ENCODE data around the gene PON1.

PON1 gene

DNA sequence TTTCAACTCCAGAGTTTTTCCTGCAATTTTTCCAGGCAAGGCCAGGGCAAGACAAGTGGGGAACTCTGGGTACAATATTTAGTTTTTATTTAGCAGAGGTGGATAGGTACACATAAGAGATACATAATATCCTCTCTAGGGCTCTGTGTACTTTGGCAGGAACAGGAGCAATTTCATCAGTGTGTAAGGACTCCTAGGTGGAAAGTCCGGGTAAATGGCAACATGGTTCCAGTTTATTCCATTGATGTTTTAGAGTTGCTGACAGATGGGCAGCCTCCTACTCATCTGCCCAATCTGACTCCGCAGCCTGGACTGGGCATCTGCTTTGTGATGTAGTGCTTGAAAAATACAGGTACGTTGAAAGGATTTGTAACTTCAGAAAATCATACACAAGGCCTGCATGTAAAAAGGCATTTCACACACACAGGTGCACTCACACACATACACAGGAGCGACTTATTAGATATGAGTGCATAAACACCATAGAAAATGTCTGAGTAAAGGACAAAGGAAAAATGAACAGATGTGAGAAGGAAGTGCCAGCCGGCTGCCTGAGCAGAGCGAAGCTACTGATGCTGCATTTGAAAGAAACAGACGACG, 5.7 kb downstream of the PON1 start:
- H3K4me3 ChIP-seq (ENCODE audit: low read length), result no peak overlapping the region
- TF ChIP-seq, protein P1, sequence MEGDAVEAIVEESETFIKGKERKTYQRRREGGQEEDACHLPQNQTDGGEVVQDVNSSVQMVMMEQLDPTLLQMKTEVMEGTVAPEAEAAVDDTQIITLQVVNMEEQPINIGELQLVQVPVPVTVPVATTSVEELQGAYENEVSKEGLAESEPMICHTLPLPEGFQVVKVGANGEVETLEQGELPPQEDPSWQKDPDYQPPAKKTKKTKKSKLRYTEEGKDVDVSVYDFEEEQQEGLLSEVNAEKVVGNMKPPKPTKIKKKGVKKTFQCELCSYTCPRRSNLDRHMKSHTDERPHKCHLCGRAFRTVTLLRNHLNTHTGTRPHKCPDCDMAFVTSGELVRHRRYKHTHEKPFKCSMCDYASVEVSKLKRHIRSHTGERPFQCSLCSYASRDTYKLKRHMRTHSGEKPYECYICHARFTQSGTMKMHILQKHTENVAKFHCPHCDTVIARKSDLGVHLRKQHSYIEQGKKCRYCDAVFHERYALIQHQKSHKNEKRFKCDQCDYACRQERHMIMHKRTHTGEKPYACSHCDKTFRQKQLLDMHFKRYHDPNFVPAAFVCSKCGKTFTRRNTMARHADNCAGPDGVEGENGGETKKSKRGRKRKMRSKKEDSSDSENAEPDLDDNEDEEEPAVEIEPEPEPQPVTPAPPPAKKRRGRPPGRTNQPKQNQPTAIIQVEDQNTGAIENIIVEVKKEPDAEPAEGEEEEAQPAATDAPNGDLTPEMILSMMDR (conservative IDR thresholded peaks at IDR 0.05; ENCODE audit: low read length), result no peak

DNA sequence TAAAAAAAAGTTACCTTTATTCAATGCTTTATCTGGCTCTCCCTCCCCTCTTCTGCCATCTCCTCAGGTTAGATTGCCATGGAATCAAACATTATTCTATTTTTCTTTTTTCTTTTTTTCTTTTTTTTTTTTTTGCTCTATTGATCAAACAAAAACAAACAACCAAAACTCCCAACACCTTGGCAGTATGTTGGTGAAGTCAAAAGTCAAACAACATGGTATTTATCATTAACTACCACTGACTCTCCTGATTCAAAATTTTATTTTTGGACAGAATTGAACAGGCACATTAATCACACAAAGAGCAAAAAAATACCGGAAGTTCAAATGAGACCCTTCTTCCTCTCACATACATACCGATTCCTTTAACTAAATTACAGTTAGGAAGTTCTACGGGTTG, 6.4 kb downstream of the PON1 start:
- no peak overlapping the region for H3K4me3 ChIP-seq (ENCODE audit: low read length)
- DNase-seq (ENCODE audit: low read depth), result no peak
- TF ChIP-seq, protein P1 (conservative IDR thresholded peaks at IDR 0.05; ENCODE audit: low read length), result no peak

More for the DNA sequence above, 5.7 kb downstream of the PON1 start:
- DNase-seq (ENCODE audit: low read depth), result no peak

DNA sequence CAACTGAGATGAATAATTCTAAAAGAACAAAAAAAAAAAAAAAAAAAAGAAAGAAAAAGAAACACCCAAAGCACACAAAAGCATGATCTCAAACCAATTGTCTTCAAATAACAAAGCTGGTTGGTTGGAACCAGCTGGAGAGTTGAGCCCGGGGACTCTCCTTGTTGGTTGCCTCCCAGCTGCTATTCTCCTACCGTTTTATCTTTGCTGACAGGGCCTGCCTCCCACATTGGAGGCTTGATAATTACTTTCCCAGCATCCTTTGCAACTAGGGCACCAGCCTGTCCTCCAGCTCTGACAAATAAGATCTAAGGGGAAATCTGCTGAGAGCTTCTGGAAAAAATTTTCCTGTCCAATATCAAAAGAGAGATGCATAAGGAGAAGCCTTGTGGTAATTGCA, 6.8 kb downstream of the PON1 start:
- no peak overlapping the region for H3K4me3 ChIP-seq (ENCODE audit: low read length)
- DNase-seq (ENCODE audit: low read depth), result no peak
- TF ChIP-seq, protein P1 (conservative IDR thresholded peaks at IDR 0.05; ENCODE audit: low read length), result no peak

DNA sequence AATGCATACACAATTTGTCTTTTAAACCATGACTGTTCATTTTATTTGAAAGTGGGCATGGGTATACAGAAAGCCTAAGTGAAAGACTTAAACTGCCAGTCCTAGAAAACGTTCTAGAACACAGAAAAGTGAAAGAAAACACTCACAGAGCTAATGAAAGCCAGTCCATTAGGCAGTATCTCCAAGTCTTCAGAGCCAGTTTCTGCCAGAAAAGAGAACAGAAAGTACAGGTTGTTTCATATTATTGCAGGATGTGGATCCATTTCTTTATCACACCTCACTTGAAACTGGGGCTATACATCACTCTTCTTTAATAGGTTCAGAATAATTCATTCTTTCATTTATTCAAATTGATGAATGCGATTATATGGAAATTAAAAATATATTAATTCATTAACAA, 7.7 kb downstream of the PON1 start:
- no peak overlapping the region for H3K4me3 ChIP-seq (ENCODE audit: low read length)
- TF ChIP-seq, protein P1 (conservative IDR thresholded peaks at IDR 0.05; ENCODE audit: low read length), result no peak
- no peak for DNase-seq (ENCODE audit: low read depth)

DNA sequence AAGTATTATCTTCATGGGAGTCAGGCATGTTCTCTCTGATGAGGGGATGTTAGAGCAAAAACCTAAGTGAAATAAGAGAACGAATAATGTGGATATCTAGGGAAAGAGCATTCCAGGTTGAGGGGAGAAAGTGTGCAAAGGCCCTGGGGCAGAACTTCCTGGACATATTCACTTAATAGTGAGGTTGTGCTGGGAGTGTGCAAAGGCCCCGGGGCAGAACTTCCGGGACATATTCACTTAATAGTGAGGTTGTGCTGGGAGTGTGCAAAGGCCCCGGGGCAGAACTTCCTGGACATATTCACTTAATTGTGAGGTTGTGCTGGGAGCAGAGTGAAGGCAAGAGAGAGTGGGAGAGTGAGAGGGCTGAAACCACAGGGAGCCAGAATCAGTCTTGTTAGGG, 11.8 kb downstream of the PON1 start:
- H3K4me3 ChIP-seq (ENCODE audit: low read length), result no peak overlapping the region
- no peak for DNase-seq (ENCODE audit: low read depth)
- TF ChIP-seq, protein P1 (conservative IDR thresholded peaks at IDR 0.05; ENCODE audit: low read length), result no peak

DNA sequence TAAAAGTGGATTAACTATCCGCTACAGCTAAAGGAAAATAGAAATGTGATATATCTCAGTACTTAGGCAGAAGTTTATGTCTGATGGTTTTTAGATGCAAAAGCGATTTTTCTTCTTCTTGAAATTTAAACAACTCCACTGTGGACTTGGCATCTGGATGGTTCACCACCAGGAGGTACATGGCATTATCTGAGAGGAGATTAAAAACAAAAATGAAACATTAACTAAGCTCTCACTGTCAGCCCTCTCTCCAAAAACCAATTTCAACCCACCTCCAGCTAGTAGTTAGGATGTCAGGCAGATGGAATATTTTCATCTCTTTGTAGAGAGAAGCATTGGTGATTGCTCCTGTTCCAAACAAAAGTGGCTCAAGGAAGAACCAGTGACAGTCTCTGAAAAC, 12.9 kb downstream of the PON1 start:
- H3K4me3 ChIP-seq (ENCODE audit: low read length), result no peak overlapping the region
- DNase-seq (ENCODE audit: low read depth), result no peak
- TF ChIP-seq, protein P1 (conservative IDR thresholded peaks at IDR 0.05; ENCODE audit: low read length), result no peak

DNA sequence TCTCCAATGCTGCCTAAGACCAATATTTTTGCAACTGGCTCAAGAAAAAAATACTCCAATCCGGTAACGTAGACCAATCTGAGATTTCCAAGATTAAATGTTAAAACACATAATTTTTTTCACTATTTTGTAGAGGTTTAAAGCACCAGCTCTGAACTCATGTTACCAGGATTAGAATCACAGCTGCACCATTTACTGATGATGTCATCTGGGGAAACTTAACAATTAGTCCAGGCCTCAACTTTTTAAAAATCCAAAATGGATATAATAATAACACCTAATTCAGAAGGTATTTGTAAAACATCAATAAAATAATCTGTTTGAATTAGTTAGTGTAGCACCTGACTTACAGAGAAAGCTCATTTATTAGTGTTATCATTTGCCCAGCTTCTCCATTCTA, 14.4 kb downstream of the PON1 start:
- H3K4me3 ChIP-seq (ENCODE audit: low read length), result no peak overlapping the region
- no peak for DNase-seq (ENCODE audit: low read depth)
- TF ChIP-seq, protein P1 (conservative IDR thresholded peaks at IDR 0.05; ENCODE audit: low read length), result no peak

All from AG10803 (cell line).